GM12801 (cell line): ENCODE measurements around the gene KIFC1.

Experiments used
- TF ChIP-seq, protein P1 (sequence below): IDR thresholded peaks from one replicate; pipeline ENCODE4 v1.5.1; 2011; ENCODE audit warnings: control low read depth; ENCODE audit not compliant: insufficient read length; ENCODE audit errors: extremely low read depth

KIFC1 gene

DNA sequence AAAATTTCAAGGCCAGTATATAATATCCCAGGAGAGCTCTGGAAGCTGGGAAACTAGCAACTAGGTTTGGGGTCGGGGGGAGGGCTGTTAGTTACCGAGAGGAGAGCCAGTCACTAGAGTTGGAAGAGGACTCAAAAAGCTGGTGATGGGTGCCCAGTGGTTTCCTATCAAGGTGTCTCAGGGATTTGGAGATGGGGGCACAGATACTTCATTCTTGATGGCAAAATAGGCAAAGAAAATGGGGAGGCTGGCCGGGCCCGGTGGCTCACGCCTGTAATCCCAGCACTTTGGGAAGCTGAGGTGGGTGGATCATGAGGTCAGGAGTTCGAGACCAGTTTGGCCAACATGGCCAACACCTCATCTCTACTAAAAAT is 20.0 kb downstream of the KIFC1 start:
- TF ChIP-seq, protein P1, sequence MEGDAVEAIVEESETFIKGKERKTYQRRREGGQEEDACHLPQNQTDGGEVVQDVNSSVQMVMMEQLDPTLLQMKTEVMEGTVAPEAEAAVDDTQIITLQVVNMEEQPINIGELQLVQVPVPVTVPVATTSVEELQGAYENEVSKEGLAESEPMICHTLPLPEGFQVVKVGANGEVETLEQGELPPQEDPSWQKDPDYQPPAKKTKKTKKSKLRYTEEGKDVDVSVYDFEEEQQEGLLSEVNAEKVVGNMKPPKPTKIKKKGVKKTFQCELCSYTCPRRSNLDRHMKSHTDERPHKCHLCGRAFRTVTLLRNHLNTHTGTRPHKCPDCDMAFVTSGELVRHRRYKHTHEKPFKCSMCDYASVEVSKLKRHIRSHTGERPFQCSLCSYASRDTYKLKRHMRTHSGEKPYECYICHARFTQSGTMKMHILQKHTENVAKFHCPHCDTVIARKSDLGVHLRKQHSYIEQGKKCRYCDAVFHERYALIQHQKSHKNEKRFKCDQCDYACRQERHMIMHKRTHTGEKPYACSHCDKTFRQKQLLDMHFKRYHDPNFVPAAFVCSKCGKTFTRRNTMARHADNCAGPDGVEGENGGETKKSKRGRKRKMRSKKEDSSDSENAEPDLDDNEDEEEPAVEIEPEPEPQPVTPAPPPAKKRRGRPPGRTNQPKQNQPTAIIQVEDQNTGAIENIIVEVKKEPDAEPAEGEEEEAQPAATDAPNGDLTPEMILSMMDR = no peak

GRCh38 chr6:33412140-33413009 is 20.8 kb downstream of the KIFC1 start:
- TF ChIP-seq, protein P1 = no peak

DNA sequence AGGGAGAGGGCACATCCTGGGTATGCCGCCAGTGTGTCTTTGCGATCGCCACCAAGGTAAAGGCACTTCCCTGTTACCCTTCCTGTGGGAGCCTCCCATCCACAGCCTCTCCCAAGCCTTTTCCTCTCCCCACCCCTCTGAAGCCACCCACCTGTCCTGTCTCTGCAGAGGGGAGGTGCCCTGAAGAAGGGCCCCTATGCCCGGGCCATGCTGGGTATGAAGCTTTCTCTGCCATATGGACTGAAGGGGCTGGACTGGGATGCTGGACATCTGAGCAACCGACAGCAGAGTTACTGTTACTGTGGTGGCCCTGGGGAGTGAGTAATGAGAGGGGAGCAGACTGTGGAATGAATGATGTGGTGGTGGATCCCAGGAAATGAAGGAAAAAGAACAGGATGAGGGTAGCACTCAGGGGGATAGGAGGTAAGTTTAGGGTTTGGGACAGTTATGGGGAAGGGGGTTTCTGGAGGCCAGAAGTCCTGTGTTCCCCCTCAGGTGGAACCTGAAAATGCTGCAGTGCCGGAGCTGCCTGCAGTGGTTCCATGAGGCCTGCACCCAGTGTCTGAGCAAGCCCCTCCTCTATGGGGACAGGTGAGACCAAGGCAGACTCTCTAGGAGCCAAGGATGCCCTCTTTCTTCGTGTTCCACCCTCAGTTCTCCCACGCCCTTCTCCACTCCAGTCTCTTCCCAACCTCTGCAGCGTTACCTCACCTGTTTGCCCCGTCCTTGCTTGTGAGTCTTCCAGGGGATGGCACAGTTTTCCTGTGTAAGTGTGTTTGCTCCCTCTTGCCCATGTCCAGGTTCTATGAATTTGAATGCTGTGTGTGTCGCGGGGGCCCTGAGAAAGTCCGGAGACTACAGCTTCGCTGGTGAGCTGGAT is 21.9 kb downstream of the KIFC1 start:
- TF ChIP-seq, protein P1 = no peak

DNA sequence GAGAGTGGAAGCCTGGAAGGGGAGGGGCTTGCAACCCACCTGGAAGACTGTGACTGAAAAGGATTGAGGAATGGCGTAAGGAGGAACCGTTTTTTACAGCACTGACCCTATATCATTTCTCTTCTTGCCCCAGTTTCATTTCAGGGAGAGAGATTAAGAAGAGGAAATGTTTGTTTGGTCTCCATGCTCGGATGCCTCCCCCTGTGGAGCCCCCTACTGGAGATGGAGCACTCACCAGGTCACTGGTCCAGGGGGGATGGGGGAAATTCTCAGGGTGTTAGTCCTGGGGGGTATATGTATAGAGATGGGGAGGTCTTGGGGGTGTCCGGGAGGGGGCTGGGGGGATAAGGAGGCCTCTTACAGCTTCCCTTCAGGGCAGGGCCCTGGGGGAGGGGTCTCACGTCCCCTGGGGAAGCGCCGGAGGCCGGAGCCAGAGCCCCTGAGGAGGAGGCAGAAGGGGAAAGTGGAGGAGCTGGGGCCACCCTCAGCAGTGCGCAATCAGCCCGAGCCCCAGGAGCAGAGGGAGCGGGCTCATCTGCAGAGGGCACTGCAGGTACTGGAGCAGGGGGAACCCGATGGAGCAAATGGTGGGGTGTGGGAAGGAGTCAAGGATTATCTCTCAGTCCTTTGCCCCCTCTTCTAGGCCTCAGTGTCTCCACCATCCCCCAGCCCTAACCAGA is 23.1 kb downstream of the KIFC1 start:
- TF ChIP-seq, protein P1 = no peak

- TF ChIP-seq, protein P1 = no peak
Measured at GRCh38 chr6:33415831-33416230, 24.2 kb downstream of the KIFC1 start.

- TF ChIP-seq, protein P1 = no peak
Measured at GRCh38 chr6:33416386-33417127, 24.9 kb downstream of the KIFC1 start.
